Activated T-helper 17 cell treated with anti-CD3 and anti-CD28 coated beads, Interleukin-2, amount 50 U/mL, for 72 hours (primary cell): Measurements from ENCODE around the gene CISH. TPM values are rescaled to one million over a fixed set of nuclear protein-coding genes. Genes with fewer than 3 reads are reported as not detected.

Experiments used
- ATAC-seq: fragments of 150-1000 bp; cut with Tn5 transposase; replicated peaks from 2 replicates; pipeline ENCODE4 v1.10.0; 2021; ENCODE audit warnings: mild to moderate bottlenecking, moderate library complexity
- H3K27ac Mint-ChIP-seq: one replicate; pipeline ENCODE4 v1.8.0; 2022; ENCODE audit warnings: mixed read lengths
- H3K27me3 Mint-ChIP-seq: one replicate; pipeline ENCODE4 v1.8.0; 2022; ENCODE audit warnings: mixed read lengths
- H3K36me3 Mint-ChIP-seq: one replicate; pipeline ENCODE4 v1.8.0; 2022; ENCODE audit warnings: low read depth, mild to moderate bottlenecking, mixed read lengths
- H3K4me1 Mint-ChIP-seq: one replicate; pipeline ENCODE4 v1.8.0; 2022; ENCODE audit warnings: mixed read lengths
- H3K4me3 Mint-ChIP-seq: one replicate; pipeline ENCODE4 v1.8.0; 2022; ENCODE audit warnings: mild to moderate bottlenecking, mixed read lengths
- H3K9me3 Mint-ChIP-seq: one replicate; pipeline ENCODE4 v1.8.0; 2022; ENCODE audit warnings: mixed read lengths
- total RNA-seq, 2 donors: library from RNA; stranded (reverse); gene quantifications; one replicate each; pipeline ENCODE4 v1.2.3, GENCODE V29; 2022

Gene CISH
- total RNA-seq, 2 donors from 2014 or later, result 204 to 327 TPM

- Mint-ChIP-seq H3K27me3 (no peaks in the 10 kb centered on the region), H3K36me3 (peaks cover 45% of the 10 kb centered on the region), H3K9me3 (no peaks in the 10 kb centered on the region), H3K4me3 (no peak overlapping the region), H3K27ac (peak overlapping the region; percentile 70), H3K4me1 (peaks cover 1% of the 10 kb centered on the region)
- no peak for ATAC-seq
Observed at GRCh38 chr3:50649451-50649931, 37.9 kb upstream of the CISH start.

GRCh38 chr3:50648944-50649343 lies 37.4 kb upstream of the CISH start:
- no peaks in the 10 kb centered on the region for H3K9me3 Mint-ChIP-seq
- no peaks in the 10 kb centered on the region for H3K27me3 Mint-ChIP-seq
- H3K4me1 Mint-ChIP-seq, result no peaks in the 10 kb centered on the region
- no peak overlapping the region for H3K4me3 Mint-ChIP-seq
- H3K27ac Mint-ChIP-seq, result peak overlapping the region; percentile 70
- no peak for ATAC-seq
- peaks cover 50% of the 10 kb centered on the region for H3K36me3 Mint-ChIP-seq

GRCh38 chr3:50648313-50648712 lies 36.7 kb upstream of the CISH start:
- Mint-ChIP-seq H3K4me3 (no peak overlapping the region), H3K27ac (no peak overlapping the region), H3K4me1 (no peaks in the 10 kb centered on the region), H3K27me3 (no peaks in the 10 kb centered on the region), H3K36me3 (peaks cover 56% of the 10 kb centered on the region), H3K9me3 (no peaks in the 10 kb centered on the region)
- no peak for ATAC-seq

GRCh38 chr3:50645378-50645777 lies 33.8 kb upstream of the CISH start:
- H3K4me3 Mint-ChIP-seq, result no peak overlapping the region
- no peaks in the 10 kb centered on the region for H3K9me3 Mint-ChIP-seq
- no peaks in the 10 kb centered on the region for H3K27me3 Mint-ChIP-seq
- H3K27ac Mint-ChIP-seq, result peak overlapping the region; percentile 36
- no peak for ATAC-seq
- peaks cover 9% of the 10 kb centered on the region for H3K4me1 Mint-ChIP-seq
- H3K36me3 Mint-ChIP-seq, result peaks cover 86% of the 10 kb centered on the region

- H3K4me3 Mint-ChIP-seq, result no peak overlapping the region
- H3K27ac Mint-ChIP-seq, result no peak overlapping the region
- no peak for ATAC-seq
- no peaks in the 10 kb centered on the region for H3K9me3 Mint-ChIP-seq
- no peaks in the 10 kb centered on the region for H3K27me3 Mint-ChIP-seq
- peaks cover 92% of the 10 kb centered on the region for H3K36me3 Mint-ChIP-seq
- H3K4me1 Mint-ChIP-seq, result peaks cover 9% of the 10 kb centered on the region
Observed at GRCh38 chr3:50644561-50644960, 33.0 kb upstream of the CISH start.

- ATAC-seq, result peak; percentile 94
- Mint-ChIP-seq H3K27me3 (no peaks in the 10 kb centered on the region), H3K27ac (peak overlapping the region; percentile 56), H3K36me3 (peaks cover 92% of the 10 kb centered on the region), H3K4me3 (no peak overlapping the region), H3K4me1 (peaks cover 19% of the 10 kb centered on the region), H3K9me3 (no peaks in the 10 kb centered on the region)
Observed at GRCh38 chr3:50642382-50642781, 30.8 kb upstream of the CISH start.

GRCh38 chr3:50639055-50639494 lies 27.5 kb upstream of the CISH start:
- H3K4me3 Mint-ChIP-seq, result no peak overlapping the region
- no peaks in the 10 kb centered on the region for H3K9me3 Mint-ChIP-seq
- peaks cover 90% of the 10 kb centered on the region for H3K36me3 Mint-ChIP-seq
- peak overlapping the region; percentile 51 for H3K27ac Mint-ChIP-seq
- peaks cover 29% of the 10 kb centered on the region for H3K4me1 Mint-ChIP-seq
- no peaks in the 10 kb centered on the region for H3K27me3 Mint-ChIP-seq
- ATAC-seq, result peak; percentile 28

GRCh38 chr3:50637945-50638344 lies 26.4 kb upstream of the CISH start:
- Mint-ChIP-seq H3K27ac (peak overlapping the region; percentile 82), H3K27me3 (no peaks in the 10 kb centered on the region), H3K36me3 (peaks cover 85% of the 10 kb centered on the region), H3K4me3 (no peak overlapping the region), H3K9me3 (no peaks in the 10 kb centered on the region), H3K4me1 (peaks cover 41% of the 10 kb centered on the region)
- ATAC-seq, result no peak

- Mint-ChIP-seq H3K36me3 (peaks cover 84% of the 10 kb centered on the region), H3K27ac (peak overlapping the region; percentile 82), H3K27me3 (no peaks in the 10 kb centered on the region), H3K9me3 (no peaks in the 10 kb centered on the region), H3K4me1 (peaks cover 46% of the 10 kb centered on the region), H3K4me3 (peak overlapping the region; percentile 61)
- ATAC-seq, result no peak
Observed at GRCh38 chr3:50637011-50637410, 25.4 kb upstream of the CISH start.

GRCh38 chr3:50635066-50635465 lies 23.5 kb upstream of the CISH start:
- Mint-ChIP-seq H3K9me3 (no peaks in the 10 kb centered on the region), H3K4me1 (peaks cover 57% of the 10 kb centered on the region), H3K4me3 (no peak overlapping the region), H3K36me3 (peaks cover 83% of the 10 kb centered on the region), H3K27ac (no peak overlapping the region), H3K27me3 (no peaks in the 10 kb centered on the region)
- no peak for ATAC-seq

GRCh38 chr3:50633230-50633790 lies 21.7 kb upstream of the CISH start:
- Mint-ChIP-seq H3K36me3 (peaks cover 82% of the 10 kb centered on the region), H3K27me3 (no peaks in the 10 kb centered on the region), H3K27ac (peak overlapping the region; percentile 81), H3K4me3 (peak overlapping the region; percentile 66), H3K9me3 (no peaks in the 10 kb centered on the region), H3K4me1 (peaks cover 67% of the 10 kb centered on the region)
- no peak for ATAC-seq

- no peaks in the 10 kb centered on the region for H3K9me3 Mint-ChIP-seq
Observed at GRCh38 chr3:50632450-50632849, 20.9 kb upstream of the CISH start.

GRCh38 chr3:50630877-50631276 lies 19.3 kb upstream of the CISH start:
- Mint-ChIP-seq H3K4me3 (peak overlapping the region; percentile 66), H3K27me3 (no peaks in the 10 kb centered on the region), H3K36me3 (peaks cover 86% of the 10 kb centered on the region), H3K27ac (peak overlapping the region; percentile 84), H3K4me1 (peaks cover 60% of the 10 kb centered on the region), H3K9me3 (no peaks in the 10 kb centered on the region)
- ATAC-seq, result no peak

More at GRCh38 chr3:50632450-50632849, 20.9 kb upstream of the CISH start:
- Mint-ChIP-seq H3K27ac (peak overlapping the region; percentile 86), H3K4me3 (peak overlapping the region; percentile 66), H3K36me3 (peaks cover 86% of the 10 kb centered on the region), H3K27me3 (no peaks in the 10 kb centered on the region), H3K4me1 (peaks cover 66% of the 10 kb centered on the region)
- peak; percentile 76 for ATAC-seq

- peaks cover 85% of the 10 kb centered on the region for H3K36me3 Mint-ChIP-seq
- H3K4me1 Mint-ChIP-seq, result peaks cover 60% of the 10 kb centered on the region
- peak overlapping the region; percentile 84 for H3K27ac Mint-ChIP-seq
- H3K4me3 Mint-ChIP-seq, result peak overlapping the region; percentile 66
- no peak for ATAC-seq
- no peaks in the 10 kb centered on the region for H3K27me3 Mint-ChIP-seq
- no peaks in the 10 kb centered on the region for H3K9me3 Mint-ChIP-seq
Observed at GRCh38 chr3:50630394-50630793, 18.8 kb upstream of the CISH start.

GRCh38 chr3:50628601-50629000 lies 17.0 kb upstream of the CISH start:
- Mint-ChIP-seq H3K4me3 (peak overlapping the region; percentile 68), H3K36me3 (peaks cover 85% of the 10 kb centered on the region), H3K27me3 (no peaks in the 10 kb centered on the region), H3K4me1 (peaks cover 64% of the 10 kb centered on the region), H3K27ac (peak overlapping the region; percentile 89), H3K9me3 (no peaks in the 10 kb centered on the region)
- ATAC-seq, result no peak
